ENCODE results near the gene CDC42EP5. TPM values are rescaled to one million over a fixed set of nuclear protein-coding genes. Genes with fewer than 3 reads are reported as not detected.

The CDC42EP5 gene
- total and polyA plus RNA-seq, 12 donors = 0.44 to 36.0 (median 15.7) TPM

GRCh38 chr19:54459282-54460229 lies 13.5 kb downstream of the CDC42EP5 start:
- peak overlapping the region in 3 of 5 donors; percentile 24 to 73 (median 52) for H3K27ac ChIP-seq
- H3K4me1 ChIP-seq (replicated peaks in 1 of 2) = peaks cover 16 to 27% of the 10 kb centered on the region in 2 donors

GRCh38 chr19:54458648-54459281 lies 14.3 kb downstream of the CDC42EP5 start:
- Histone ChIP-seq H3K4me1 (replicated peaks in 1 of 2) (peaks cover 11 to 27% of the 10 kb centered on the region in 2 donors), H3K9me3 (replicated peaks in 1 of 3) (no peaks in the 10 kb centered on the region), H3K27ac (peak overlapping the region in 2 of 5 donors; percentile 52 to 73), H3K36me3 (replicated peaks in 1 of 2) (peaks cover 0 to 87% of the 10 kb centered on the region in 2 donors), H3K4me3 (no peak overlapping the region), H3K27me3 (no peaks in the 10 kb centered on the region)
- intact Hi-C loops (cut with DNase I) = no loop called here
- 77 to 84% (median 82%) methylated on average over 10 to 11 of the region's 11 CpGs for WGBS, 4 donors
- no peak for TF ChIP-seq CTCF (IDR thresholded peaks at IDR 0.05)
- TF ChIP-seq POLR2A (IDR thresholded peaks at IDR 0.05) = no peak
- DNase-seq = peak in 4 of 7 donors; percentile 25 to 47 (median 39)

More at GRCh38 chr19:54459282-54460229, 13.5 kb downstream of the CDC42EP5 start:
- WGBS, 4 donors = 47 to 53% (median 49%) methylated on average over 7 to 16 of the region's 16 CpGs
- no peak for TF ChIP-seq CTCF (IDR thresholded peaks at IDR 0.05)
- TF ChIP-seq POLR2A (IDR thresholded peaks at IDR 0.05) = no peak
- H3K27me3 ChIP-seq = no peaks in the 10 kb centered on the region
- intact Hi-C loops (cut with DNase I) = no loop called here
- H3K9me3 ChIP-seq (replicated peaks in 1 of 3) = no peaks in the 10 kb centered on the region
- H3K4me3 ChIP-seq = no peak overlapping the region
- H3K36me3 ChIP-seq (replicated peaks in 1 of 2) = peaks cover 0 to 79% of the 10 kb centered on the region in 2 donors
- DNase-seq = peak in 1 of 7 donors; percentile 34

- H3K4me1 ChIP-seq (replicated peaks in 1 of 2) = peaks cover 11 to 25% of the 10 kb centered on the region in 2 donors
- no peak overlapping the region for H3K4me3 ChIP-seq
- H3K27me3 ChIP-seq = no peaks in the 10 kb centered on the region
- intact Hi-C loops (cut with DNase I) = no loop called here
- peaks cover 0 to 95% of the 10 kb centered on the region in 2 donors for H3K36me3 ChIP-seq (replicated peaks in 1 of 2)
- H3K27ac ChIP-seq = peak overlapping the region in 1 of 5 donors; percentile 73
- TF ChIP-seq CTCF (IDR thresholded peaks at IDR 0.05) (no peak), POLR2A (IDR thresholded peaks at IDR 0.05) (no peak)
- 79 to 86% (median 81%) methylated on average over 36 to 42 of the region's 42 CpGs for WGBS, 4 donors
- DNase-seq = no peak
- no peaks in the 10 kb centered on the region for H3K9me3 ChIP-seq (replicated peaks in 1 of 3)
Observed at GRCh38 chr19:54457773-54458647, 15.1 kb downstream of the CDC42EP5 start.

Data from adrenal gland (tissue), 12 donors.